Measurements from ENCODE around the gene IFIT3.

GRCh38 chr10:89329151-89329550, 1.4 kb downstream of the IFIT3 start:
- no peak for TF ChIP-seq CTCF (IDR thresholded peaks at IDR 0.05)
- TF ChIP-seq ZFX (IDR thresholded peaks at IDR 0.05; ENCODE audit: borderline replicate concordance) = no peak

Data from 22Rv1 (cell line).